ENCODE data around the gene PCDHGB7.
A peak's percentile ranks its signal among the peaks of the same experiment; 100 is the strongest.
"Not testable (repeated sequence)": the region's sequence is repeated elsewhere in the genome, so short reads cannot be mapped to it uniquely, and the experiment has no call there.

Gene PCDHGB7

GRCh38 chr5:141430332-141431113 lies 13.0 kb downstream of the PCDHGB7 start, which contains the start of gene PCDHGA12:
TSS of gene PCDHGA12 (plus strand) at chr5:141430507. CDS start at chr5:141430760, 253 bp downstream.
- DNase-seq: peak; percentile 22

GRCh38 chr5:141431286-141431685 lies 13.8 kb downstream of the PCDHGB7 start:
- DNase-seq: no peak

GRCh38 chr5:141432308-141432707 lies 14.8 kb downstream of the PCDHGB7 start:
- not testable (repeated sequence) for DNase-seq

- not testable (repeated sequence) for DNase-seq
Observed at GRCh38 chr5:141432726-141433125, 15.2 kb downstream of the PCDHGB7 start.

- DNase-seq: no peak
Observed at GRCh38 chr5:141434006-141434405, 16.5 kb downstream of the PCDHGB7 start.

GRCh38 chr5:141437221-141437620 lies 19.7 kb downstream of the PCDHGB7 start:
- DNase-seq: no peak

- no peak for DNase-seq
Observed at GRCh38 chr5:141439411-141440141, 22.1 kb downstream of the PCDHGB7 start.

GRCh38 chr5:141440341-141440740 lies 22.9 kb downstream of the PCDHGB7 start:
- no peak for DNase-seq

GRCh38 chr5:141441571-141442170 lies 24.2 kb downstream of the PCDHGB7 start:
- DNase-seq: no peak

- no peak for DNase-seq
Observed at GRCh38 chr5:141465351-141465750, 47.9 kb downstream of the PCDHGB7 start.

All from stimulated activated CD4-positive, alpha-beta T cell treated with anti-CD3 and anti-CD28 coated beads, Interleukin-4, amount 100 ng/mL, for 1 hour (primary cell).